Measurements from ENCODE around the gene SYPL2. TPM values are rescaled to one million over a fixed set of nuclear protein-coding genes. Genes with fewer than 3 reads are reported as not detected.
A peak's percentile ranks its signal among the peaks of the same experiment; 100 is the strongest.

The SYPL2 gene
- total RNA-seq, 2 donors from 2014 or later = not detected

DNA sequence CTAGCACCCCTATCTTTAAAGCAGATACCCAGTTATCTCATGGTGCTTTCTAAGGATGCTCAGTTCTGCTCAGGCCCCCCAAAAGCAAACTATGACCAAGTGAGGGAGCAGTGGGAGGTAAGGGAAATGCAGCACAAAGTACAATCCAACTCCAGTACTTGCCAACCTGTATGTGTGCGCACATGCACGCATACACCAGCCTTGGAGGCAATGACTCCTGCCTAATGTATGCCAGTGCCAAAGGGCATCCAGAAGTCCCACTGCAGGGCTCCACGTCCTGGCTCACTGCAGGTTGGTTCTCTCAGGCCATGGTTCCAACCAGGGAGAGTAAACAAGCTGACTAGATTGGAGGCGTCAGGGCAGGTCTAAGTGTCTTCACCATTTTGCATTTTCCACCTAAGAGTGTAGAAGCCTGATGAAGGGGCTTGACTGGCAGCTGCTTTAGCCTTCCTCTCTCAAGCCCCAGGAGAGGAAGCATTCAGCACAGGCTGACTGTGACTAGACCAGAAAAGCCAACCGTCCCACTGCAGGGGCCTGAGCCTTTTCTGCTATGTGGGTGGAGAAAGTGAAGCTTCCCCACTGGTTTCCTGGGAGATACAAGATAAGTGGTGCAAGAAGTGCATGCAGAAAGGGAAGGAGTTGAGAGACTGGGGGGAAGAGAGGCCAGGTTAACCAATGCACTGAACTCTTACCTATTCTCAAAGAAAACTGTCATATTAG is 35.5 kb downstream of the SYPL2 start:
- ATAC-seq (peak in 1 of 2 donors; percentile 3), DNase-seq (ENCODE audit: low spot score) (no peak)
- peaks cover 30 to 55% of the 10 kb centered on the region in 2 donors for H3K4me1 Mint-ChIP-seq (ENCODE audit: low read depth in 2 of 2)
- peak overlapping the region; percentile 30 for H3K4me3 Mint-ChIP-seq
- H3K27me3 Mint-ChIP-seq = no peaks in the 10 kb centered on the region
- peak overlapping the region in 1 of 2 donors; percentile 14 for H3K27ac Mint-ChIP-seq
- H3K9me3 Mint-ChIP-seq = no peaks in the 10 kb centered on the region
- no peaks in the 10 kb centered on the region for H3K36me3 Mint-ChIP-seq

DNA sequence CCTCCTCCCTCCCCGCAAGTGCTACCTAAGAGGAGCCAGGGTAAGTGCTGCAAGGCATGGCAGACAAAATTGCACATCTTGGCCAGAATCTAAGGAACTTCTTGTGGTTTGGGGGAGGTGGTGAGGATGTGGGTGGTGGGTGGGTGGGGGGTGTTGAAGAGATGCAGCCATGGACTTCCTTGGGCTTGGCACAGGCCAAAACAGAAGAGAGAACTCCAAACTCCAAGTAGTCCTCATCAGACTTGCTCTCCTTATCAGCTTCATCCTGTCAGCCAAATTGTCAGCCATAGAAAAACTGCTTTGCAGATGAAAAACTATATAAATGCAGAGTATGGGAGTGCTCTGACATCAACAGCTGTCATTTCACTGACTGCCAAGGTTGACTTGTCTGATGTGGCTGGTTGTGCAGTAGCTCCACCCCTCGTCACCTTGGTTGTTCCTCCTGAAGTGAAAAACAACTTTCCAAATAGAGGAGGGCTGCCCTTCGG is 36.1 kb downstream of the SYPL2 start:
- no peaks in the 10 kb centered on the region for H3K9me3 Mint-ChIP-seq
- H3K36me3 Mint-ChIP-seq = no peaks in the 10 kb centered on the region
- no peaks in the 10 kb centered on the region for H3K27me3 Mint-ChIP-seq
- peak overlapping the region; percentile 30 for H3K4me3 Mint-ChIP-seq
- H3K27ac Mint-ChIP-seq = peak overlapping the region in 1 of 2 donors; percentile 12
- peak; percentile 25 to 57 for ATAC-seq
- H3K4me1 Mint-ChIP-seq (ENCODE audit: low read depth in 2 of 2) = peaks cover 30 to 55% of the 10 kb centered on the region in 2 donors
- no peak for DNase-seq (ENCODE audit: low spot score)

DNA sequence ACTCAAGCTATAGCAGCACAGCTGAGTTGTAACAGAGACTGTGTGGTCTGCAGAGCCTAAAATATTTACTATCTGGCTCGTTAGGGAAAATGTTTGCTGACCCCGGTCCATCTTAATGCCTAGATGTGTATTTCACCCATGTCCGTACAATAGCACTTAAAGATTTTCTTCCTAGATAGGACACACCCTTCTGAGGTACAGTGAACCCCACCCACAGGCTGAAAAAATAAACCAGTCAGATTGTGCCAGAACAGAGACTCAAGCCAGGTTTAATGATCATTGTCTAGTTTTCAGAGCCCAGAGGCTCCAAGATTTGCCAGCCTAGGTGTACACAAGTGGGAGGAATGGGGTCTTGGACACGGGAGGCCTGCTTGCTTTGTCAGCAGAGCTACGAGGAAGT is 37.6 kb downstream of the SYPL2 start:
- Mint-ChIP-seq H3K36me3 (no peaks in the 10 kb centered on the region), H3K4me3 (no peak overlapping the region), H3K27ac (peak overlapping the region in 1 of 2 donors; percentile 45), H3K4me1 (ENCODE audit: low read depth in 2 of 2) (peaks cover 41 to 68% of the 10 kb centered on the region in 2 donors), H3K9me3 (no peaks in the 10 kb centered on the region), H3K27me3 (no peaks in the 10 kb centered on the region)
- no peak for DNase-seq (ENCODE audit: low spot score)
- no peak for ATAC-seq

DNA sequence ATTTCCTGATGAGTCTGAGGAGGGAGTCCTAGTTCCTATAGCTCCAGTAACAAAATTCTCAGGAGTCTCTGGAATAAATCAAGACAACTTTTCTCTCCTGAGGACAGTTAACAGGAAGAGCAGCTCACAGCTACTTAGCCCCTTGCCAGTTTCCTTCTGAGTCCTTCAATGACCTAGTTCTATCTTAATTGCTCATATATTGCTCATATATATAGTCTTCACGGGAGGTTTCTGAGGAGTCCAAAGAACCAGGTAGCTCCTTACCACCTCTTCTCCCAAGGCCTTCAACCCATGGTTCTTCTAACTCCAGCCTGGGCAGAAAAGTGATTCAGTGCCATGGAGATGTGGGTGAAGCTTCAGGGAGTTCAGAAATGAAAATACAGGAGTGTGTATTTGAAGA is 38.6 kb downstream of the SYPL2 start:
- no peak overlapping the region for H3K4me3 Mint-ChIP-seq
- no peaks in the 10 kb centered on the region for H3K27me3 Mint-ChIP-seq
- H3K36me3 Mint-ChIP-seq = no peaks in the 10 kb centered on the region
- H3K27ac Mint-ChIP-seq = peak overlapping the region in 1 of 2 donors; percentile 45
- H3K4me1 Mint-ChIP-seq (ENCODE audit: low read depth in 2 of 2) = peaks cover 43 to 64% of the 10 kb centered on the region in 2 donors
- DNase-seq (ENCODE audit: low spot score) (no peak), ATAC-seq (no peak)
- H3K9me3 Mint-ChIP-seq = no peaks in the 10 kb centered on the region

DNA sequence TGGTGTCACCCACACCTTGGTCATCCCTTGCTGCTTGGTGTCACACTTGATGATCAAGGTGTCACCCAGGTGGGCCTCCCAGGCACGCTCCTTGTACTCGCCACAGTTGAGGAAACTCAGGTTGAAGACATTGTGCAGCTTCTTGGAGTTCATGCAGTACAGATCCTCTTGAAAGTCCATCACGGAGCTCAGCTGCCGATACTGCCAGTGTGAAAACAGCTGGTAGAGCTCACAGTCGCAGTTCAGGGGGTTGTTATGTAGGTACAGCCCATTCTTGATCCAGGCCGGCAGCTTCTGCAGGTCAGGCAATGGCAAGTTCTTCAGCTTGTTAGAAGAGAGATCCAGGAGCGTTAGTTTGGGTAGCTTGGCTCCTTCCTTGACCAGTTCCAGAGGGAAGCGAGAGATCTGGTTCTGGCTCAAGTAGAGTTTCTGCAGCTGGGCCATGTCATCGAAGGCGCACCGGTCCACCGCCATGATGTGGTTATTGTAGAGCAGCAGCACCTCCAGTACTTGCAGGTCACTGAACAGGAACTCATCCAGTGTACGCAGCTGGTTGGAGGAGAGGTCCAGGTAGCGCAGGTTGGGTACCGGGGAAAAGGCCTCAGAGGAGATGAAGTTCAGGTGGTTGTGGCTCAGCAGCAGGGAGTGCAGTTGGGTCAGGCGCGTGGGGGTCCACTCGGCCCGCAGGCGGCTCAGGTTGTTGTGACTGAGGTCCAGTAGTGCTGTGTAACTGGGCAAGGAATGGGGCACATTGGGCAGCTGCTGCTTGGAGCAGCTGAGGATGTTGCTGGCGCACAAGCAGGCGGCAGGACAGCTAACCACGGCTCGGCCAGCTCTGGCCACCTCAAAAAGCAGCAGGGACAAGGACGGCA is 41.9 kb downstream of the SYPL2 start:
- Mint-ChIP-seq H3K4me1 (ENCODE audit: low read depth in 2 of 2) (peaks cover 34 to 38% of the 10 kb centered on the region in 2 donors), H3K27me3 (peaks cover 0 to 7% of the 10 kb centered on the region in 2 donors), H3K4me3 (peak overlapping the region; percentile 82), H3K9me3 (no peaks in the 10 kb centered on the region), H3K27ac (peak overlapping the region in 1 of 2 donors; percentile 67), H3K36me3 (no peaks in the 10 kb centered on the region)
- DNase-seq (ENCODE audit: low spot score) (no peak), ATAC-seq (no peak)

DNA sequence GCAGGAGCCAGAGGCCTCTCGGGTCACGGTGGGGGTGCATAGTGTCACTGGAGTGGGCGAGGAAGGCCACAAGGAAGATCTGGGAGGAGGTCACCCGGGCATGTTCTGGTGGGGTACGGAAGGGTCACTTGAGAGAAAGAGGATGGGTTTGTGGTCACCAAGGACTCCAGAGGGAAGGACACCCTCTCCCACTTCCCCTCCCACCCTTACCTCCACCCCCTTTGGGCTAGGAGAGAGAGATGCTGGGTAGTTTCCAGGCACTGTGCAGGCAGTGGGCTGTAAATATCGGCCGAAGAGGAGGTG is 42.5 kb downstream of the SYPL2 start:
- Mint-ChIP-seq H3K4me3 (peak overlapping the region; percentile 82), H3K36me3 (no peaks in the 10 kb centered on the region), H3K27ac (peak overlapping the region in 1 of 2 donors; percentile 67), H3K9me3 (no peaks in the 10 kb centered on the region), H3K27me3 (peaks cover 0 to 7% of the 10 kb centered on the region in 2 donors), H3K4me1 (ENCODE audit: low read depth in 2 of 2) (peaks cover 34 to 38% of the 10 kb centered on the region in 2 donors)
- ATAC-seq (no peak), DNase-seq (ENCODE audit: low spot score) (no peak)

DNA sequence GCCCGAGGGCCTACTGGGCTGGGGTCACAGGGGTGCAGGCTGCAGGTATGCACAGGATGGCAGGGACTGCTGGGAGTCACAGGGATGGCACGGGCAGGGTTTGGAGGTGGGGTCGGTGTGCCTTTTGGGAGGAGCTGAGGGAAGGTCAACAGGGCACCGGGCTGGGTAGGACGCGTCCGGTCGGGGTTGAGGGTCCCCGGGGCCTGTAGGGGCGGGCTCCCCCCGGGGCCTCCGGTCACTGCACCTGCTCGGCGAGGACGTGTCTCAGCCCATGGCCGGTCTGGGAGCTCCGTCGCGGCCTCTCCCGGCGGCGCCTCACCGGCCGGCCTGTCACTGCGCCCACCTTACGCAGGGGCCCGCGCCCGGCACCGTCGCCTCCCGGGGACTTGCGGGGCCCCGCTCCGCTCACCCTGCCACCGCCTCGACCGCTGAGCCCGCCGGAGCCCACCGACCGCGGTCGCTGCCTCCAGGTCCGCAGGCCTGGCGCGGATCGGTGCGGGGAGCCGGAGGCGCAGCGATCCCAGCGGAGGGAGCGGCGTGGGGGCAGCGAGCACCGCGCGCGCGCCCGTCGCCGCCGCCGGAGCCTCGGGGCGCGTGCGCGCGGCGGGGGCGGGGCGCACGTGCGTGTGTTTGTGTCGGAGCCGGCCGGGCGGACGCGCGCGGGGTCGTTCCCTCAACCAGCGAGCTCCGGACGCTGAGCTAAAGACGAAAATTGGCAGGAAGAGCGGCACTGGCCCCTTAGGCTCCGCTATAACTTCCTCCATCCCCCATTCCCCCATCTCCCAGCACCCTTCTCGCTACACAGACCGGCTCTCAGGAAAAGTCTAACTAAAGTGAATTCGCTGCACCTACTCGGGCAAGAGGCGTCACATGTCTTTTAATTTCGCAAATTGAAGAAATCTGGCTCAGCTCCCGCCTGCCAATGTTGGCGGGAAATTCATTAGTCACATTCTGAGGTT is 43.1 kb downstream of the SYPL2 start, which contains the start of gene AMIGO1:
Gene AMIGO1, minus strand, starts transcription at position 552 of the 959 bp plus-strand sequence. CDS start 815 bp downstream, outside the sequence.
- peak; percentile 75 for DNase-seq (ENCODE audit: low spot score)
- no peaks in the 10 kb centered on the region for H3K36me3 Mint-ChIP-seq
- H3K9me3 Mint-ChIP-seq = no peaks in the 10 kb centered on the region
- peak within 1 kb of the TSS in 1 of 2 donors; percentile 67 for H3K27ac Mint-ChIP-seq
- ATAC-seq = peak; percentile 79 to 84
- H3K27me3 Mint-ChIP-seq = peaks cover 0 to 7% of the 10 kb centered on the region in 2 donors
- peaks cover 34% of the 10 kb centered on the region in 2 donors for H3K4me1 Mint-ChIP-seq (ENCODE audit: low read depth in 2 of 2)
- H3K4me3 Mint-ChIP-seq = peak within 1 kb of the TSS; percentile 86

DNA sequence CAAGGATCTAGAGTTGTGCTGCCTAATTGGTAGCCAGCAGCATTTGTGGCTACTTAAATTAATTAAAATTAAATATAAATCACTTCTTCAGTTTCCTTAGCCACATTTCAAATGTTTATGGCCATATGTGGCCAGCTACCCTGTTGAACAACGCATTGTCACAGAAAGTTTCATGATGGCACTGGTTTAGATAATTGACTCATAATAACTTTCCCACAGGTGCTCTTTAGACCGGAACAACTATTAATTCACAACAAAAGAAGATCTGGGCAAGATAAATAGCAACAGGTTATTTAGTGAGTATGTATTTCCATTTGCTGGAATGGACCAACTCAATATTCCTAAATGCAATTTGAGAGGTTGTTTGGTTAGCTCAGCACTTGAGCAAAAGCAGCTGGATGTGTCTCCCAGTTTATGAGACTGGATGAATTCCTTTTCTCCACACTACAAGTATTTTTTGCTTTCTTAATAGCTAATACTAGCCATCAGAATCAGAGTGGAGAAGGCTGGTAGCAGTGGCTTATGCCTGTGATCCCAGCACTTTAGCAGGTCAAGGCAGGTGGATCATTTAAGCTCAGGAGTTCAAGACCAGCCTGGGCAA is 46.9 kb downstream of the SYPL2 start:
- ATAC-seq = no peak
- peaks cover 0 to 7% of the 10 kb centered on the region in 2 donors for H3K27me3 Mint-ChIP-seq
- no peaks in the 10 kb centered on the region for H3K36me3 Mint-ChIP-seq
- H3K4me1 Mint-ChIP-seq (ENCODE audit: low read depth in 2 of 2) = peaks cover 15 to 17% of the 10 kb centered on the region in 2 donors
- H3K9me3 Mint-ChIP-seq = no peaks in the 10 kb centered on the region
- H3K27ac Mint-ChIP-seq = no peak overlapping the region
- H3K4me3 Mint-ChIP-seq = no peak overlapping the region
- DNase-seq (ENCODE audit: low spot score) = no peak

DNA sequence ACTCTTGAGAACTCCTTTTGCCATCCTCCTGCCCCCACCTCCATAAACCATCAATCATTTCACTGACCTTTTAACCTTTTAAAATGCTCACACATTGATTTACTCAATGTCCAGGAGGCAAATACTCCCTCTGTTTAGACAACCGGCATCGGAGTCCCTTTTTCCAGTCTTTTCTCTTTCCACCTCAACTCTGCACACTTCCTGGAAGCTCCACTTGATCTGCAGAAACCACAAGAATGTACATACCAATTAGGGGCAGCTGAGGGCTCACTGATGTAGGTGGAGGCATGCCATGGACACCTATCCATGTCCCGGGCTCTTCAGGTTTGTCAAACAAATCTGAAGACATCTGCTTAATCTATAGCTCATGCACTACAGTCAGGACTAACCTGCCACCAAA is 48.5 kb downstream of the SYPL2 start:
- ATAC-seq = no peak
- Mint-ChIP-seq H3K36me3 (no peaks in the 10 kb centered on the region), H3K27ac (no peak overlapping the region), H3K4me3 (no peak overlapping the region), H3K27me3 (peaks cover 0 to 7% of the 10 kb centered on the region in 2 donors), H3K9me3 (no peaks in the 10 kb centered on the region), H3K4me1 (ENCODE audit: low read depth in 2 of 2) (peaks cover 4 to 8% of the 10 kb centered on the region in 2 donors)
- no peak for DNase-seq (ENCODE audit: low spot score)

DNA sequence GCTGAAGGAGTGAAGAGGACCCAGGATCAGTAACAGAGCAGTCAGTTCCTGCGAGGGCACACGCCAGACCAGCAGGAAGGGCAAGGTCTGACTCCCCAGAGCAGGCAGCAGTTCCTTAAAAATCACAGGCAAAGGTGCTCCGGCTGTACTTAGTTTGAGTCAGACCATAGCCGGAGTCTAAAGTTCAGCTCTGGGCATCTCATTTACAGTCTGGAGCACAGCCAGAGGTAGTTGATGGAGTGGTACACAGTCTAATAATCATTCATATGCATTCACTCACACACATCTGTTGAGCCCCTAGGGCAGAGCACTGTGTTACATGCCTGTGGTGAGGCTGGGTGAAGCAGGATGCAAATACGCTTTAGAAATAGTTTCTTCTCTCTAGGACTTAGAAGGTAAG is 50.5 kb downstream of the SYPL2 start:
- ATAC-seq (no peak), DNase-seq (ENCODE audit: low spot score) (no peak)
- Mint-ChIP-seq H3K36me3 (no peaks in the 10 kb centered on the region), H3K27ac (no peak overlapping the region), H3K4me3 (no peak overlapping the region), H3K9me3 (no peaks in the 10 kb centered on the region), H3K27me3 (no peaks in the 10 kb centered on the region), H3K4me1 (ENCODE audit: low read depth in 2 of 2) (no peaks in the 10 kb centered on the region)

DNA sequence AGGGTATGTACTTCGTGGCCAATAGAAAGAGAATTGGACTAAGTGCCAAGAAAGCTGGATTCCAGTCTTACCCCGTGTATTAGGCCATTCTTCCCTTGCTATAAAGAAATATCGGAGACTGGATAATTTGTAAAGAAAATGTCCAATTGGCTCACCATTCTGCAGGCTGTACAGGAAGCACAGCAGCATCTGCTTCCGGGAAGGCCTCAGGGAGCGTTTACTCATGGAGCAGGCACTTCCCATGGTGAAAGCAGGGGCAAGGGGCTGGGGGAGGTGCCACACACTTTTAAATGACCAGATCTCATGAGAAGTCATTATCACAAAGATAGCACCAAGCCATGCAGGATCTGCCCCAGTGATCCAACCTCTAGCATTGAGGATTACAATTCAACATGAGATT is 51.0 kb downstream of the SYPL2 start:
- H3K36me3 Mint-ChIP-seq = no peaks in the 10 kb centered on the region
- H3K4me1 Mint-ChIP-seq (ENCODE audit: low read depth in 2 of 2) = no peaks in the 10 kb centered on the region
- H3K4me3 Mint-ChIP-seq = no peak overlapping the region
- no peak overlapping the region for H3K27ac Mint-ChIP-seq
- ATAC-seq = no peak
- DNase-seq (ENCODE audit: low spot score) = no peak
- H3K27me3 Mint-ChIP-seq = peaks cover 0 to 2% of the 10 kb centered on the region in 2 donors
- H3K9me3 Mint-ChIP-seq = no peaks in the 10 kb centered on the region

DNA sequence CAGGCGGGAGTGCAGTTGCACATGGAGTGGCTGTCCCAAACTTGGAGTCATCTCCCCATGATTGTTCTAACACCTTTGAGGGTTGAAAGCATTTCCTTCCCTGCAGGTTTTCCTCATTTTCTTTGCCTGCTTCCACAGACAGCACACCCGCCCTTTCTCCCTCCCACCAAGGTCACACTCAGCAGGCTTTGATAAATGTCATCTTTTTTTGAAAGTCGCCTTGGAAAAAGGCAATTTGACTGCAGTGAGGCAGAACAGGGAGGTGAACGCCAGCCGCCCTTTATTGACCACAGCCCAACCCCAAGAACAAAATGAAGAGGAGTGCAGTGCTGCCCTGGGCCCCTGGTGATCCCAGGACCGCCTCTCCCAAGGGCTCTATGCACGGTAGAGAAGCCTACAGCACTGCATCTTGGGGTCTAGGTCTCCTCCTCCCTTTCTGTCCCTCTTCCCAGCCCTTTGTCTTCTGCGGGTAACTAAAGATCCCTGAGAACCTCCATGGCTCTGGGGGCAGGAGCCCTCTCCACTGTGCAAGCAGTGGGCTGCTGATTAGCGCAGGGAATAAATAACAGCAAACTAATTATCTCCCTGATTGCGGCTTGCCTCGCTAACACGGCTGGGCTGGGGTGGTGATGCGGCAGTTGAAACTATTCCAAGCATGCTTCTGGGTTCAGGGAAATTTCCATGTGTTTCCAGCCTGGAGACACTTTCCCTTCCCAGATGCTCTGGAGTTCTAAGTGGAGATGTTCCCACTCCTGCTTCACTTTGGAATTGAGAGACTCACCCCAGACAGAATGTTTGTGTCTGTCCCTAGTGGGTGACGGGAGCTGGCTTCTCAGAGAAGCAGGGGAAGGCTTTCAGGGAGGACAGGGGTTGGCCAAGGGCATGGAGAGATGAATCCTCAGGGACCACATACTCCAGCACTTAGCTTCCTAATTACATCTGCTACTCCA is 54.9 kb downstream of the SYPL2 start:
- Mint-ChIP-seq H3K36me3 (no peaks in the 10 kb centered on the region), H3K27me3 (peaks cover 0 to 5% of the 10 kb centered on the region in 2 donors), H3K4me3 (no peak overlapping the region), H3K9me3 (no peaks in the 10 kb centered on the region), H3K4me1 (ENCODE audit: low read depth in 2 of 2) (no peaks in the 10 kb centered on the region), H3K27ac (no peak overlapping the region)
- no peak for ATAC-seq
- no peak for DNase-seq (ENCODE audit: low spot score)
